Astrocyte (in vitro differentiated cells and primary cell): ENCODE measurements around the gene PPP4R2.

Experiments
- EZH2 ChIP-seq: IDR thresholded peaks from 2 replicates; pipeline ENCODE4 v1.6.1; 2012; ENCODE audit warnings: mild to moderate bottlenecking, low read length, inconsistent platforms; ENCODE audit not compliant: insufficient read depth
- TF ChIP-seq, protein P1 (sequence below): IDR thresholded peaks from 2 replicates; pipeline ENCODE4 v1.5.1; 2011; ENCODE audit warnings: low read depth, mild to moderate bottlenecking, inconsistent platforms, low read length, moderate library complexity; ENCODE audit not compliant: insufficient read depth

DNA sequence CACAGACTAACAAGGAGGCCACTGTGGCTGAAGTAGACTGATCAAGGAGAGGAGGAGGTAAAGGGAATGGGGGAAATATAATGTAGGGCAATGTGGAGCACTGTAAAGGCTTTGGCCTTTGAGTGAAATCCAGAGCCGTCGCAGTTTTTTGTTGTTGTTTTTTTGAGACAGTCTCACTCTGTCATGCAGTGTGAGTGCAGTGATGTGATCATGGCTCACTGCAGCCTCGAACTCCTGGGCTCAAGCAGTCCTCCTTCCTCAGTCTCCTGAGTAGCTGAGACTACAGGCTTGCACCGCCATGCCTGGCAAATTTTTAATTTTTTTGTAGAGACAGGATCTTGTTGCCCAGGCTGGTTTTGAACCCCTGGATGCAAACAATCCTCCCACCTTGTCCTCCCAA, 32.2 kb downstream of the PPP4R2 start:
- TF ChIP-seq, protein P1, sequence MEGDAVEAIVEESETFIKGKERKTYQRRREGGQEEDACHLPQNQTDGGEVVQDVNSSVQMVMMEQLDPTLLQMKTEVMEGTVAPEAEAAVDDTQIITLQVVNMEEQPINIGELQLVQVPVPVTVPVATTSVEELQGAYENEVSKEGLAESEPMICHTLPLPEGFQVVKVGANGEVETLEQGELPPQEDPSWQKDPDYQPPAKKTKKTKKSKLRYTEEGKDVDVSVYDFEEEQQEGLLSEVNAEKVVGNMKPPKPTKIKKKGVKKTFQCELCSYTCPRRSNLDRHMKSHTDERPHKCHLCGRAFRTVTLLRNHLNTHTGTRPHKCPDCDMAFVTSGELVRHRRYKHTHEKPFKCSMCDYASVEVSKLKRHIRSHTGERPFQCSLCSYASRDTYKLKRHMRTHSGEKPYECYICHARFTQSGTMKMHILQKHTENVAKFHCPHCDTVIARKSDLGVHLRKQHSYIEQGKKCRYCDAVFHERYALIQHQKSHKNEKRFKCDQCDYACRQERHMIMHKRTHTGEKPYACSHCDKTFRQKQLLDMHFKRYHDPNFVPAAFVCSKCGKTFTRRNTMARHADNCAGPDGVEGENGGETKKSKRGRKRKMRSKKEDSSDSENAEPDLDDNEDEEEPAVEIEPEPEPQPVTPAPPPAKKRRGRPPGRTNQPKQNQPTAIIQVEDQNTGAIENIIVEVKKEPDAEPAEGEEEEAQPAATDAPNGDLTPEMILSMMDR, result no peak
- TF ChIP-seq EZH2, result no peak
